ENCODE measurements around the gene PEPD.

Gene PEPD

GRCh38 chr19:33473653-33474305 is 47.8 kb downstream of the PEPD start:
- no peak for DNase-seq

GRCh38 chr19:33472691-33473652 is 48.6 kb downstream of the PEPD start:
- peak in 1 of 56 donors; percentile 30 for DNase-seq

- DNase-seq = no peak
Observed at GRCh38 chr19:33472226-33472625, 49.4 kb downstream of the PEPD start.

- no peak for DNase-seq
Observed at GRCh38 chr19:33471111-33471996, 50.2 kb downstream of the PEPD start.

- no peak for DNase-seq
Observed at GRCh38 chr19:33470686-33471085, 50.9 kb downstream of the PEPD start.

GRCh38 chr19:33470040-33470330 is 51.6 kb downstream of the PEPD start:
- no peak for DNase-seq

- peak in 14 of 56 donors; percentile 5 to 71 (median 32) for DNase-seq
Observed at GRCh38 chr19:33469171-33470039, 52.2 kb downstream of the PEPD start.

- DNase-seq = no peak
Observed at GRCh38 chr19:33468361-33469170, 53.0 kb downstream of the PEPD start.

- DNase-seq = no peak
Observed at GRCh38 chr19:33467851-33468250, 53.7 kb downstream of the PEPD start.

GRCh38 chr19:33465834-33466233 is 55.8 kb downstream of the PEPD start:
- DNase-seq = no peak

GRCh38 chr19:33465371-33465770 is 56.2 kb downstream of the PEPD start:
- DNase-seq = no peak

- no peak for DNase-seq
Observed at GRCh38 chr19:33464733-33465115, 56.9 kb downstream of the PEPD start.

GRCh38 chr19:33464010-33464732 is 57.4 kb downstream of the PEPD start:
- no peak for DNase-seq

- peak in 5 of 56 donors; percentile 9 to 23 (median 14) for DNase-seq
Observed at GRCh38 chr19:33463199-33463598, 58.4 kb downstream of the PEPD start.

- no peak for DNase-seq
Observed at GRCh38 chr19:33462112-33462791, 59.3 kb downstream of the PEPD start.

GRCh38 chr19:33461256-33462111 is 60.1 kb downstream of the PEPD start:
- no peak for DNase-seq

GRCh38 chr19:33460221-33460908 is 61.2 kb downstream of the PEPD start:
- no peak for DNase-seq

Measured in amygdala (tissue), 56 donors.